Bronchial epithelial cell (primary cell): ENCODE measurements around the gene PLEKHG4. TPM values are rescaled to one million over a fixed set of nuclear protein-coding genes. Genes with fewer than 3 reads are reported as not detected.
A peak's percentile ranks its signal among the peaks of the same experiment; 100 is the strongest.

Experiments
- DNase-seq: peaks from one replicate; pipeline ENCODE4 v3.0.0-alpha.2; 2010; ENCODE audit warnings: low read depth
- FAIRE-seq: peaks from 2 replicates; lab custom pipeline; 2011; peaks lifted over from hg19 to GRCh38; lab: Jason Lieb, UNC
- H3K27me3 ChIP-seq: 2 replicates; pipeline ENCODE4 v1.5.1; 2011; ENCODE audit warnings: low read length; ENCODE audit not compliant: control insufficient read depth, insufficient read depth
- H3K36me3 ChIP-seq: 2 replicates; pipeline ENCODE4 v1.5.1; 2011; ENCODE audit warnings: low read length; ENCODE audit not compliant: control insufficient read depth, insufficient read depth
- H3K4me3 ChIP-seq: 2 replicates; pipeline ENCODE4 v1.5.1; 2011; ENCODE audit warnings: mild to moderate bottlenecking, low read depth, low read length, control low read depth
- CTCF ChIP-seq: IDR thresholded peaks from 2 replicates; pipeline ENCODE4 v1.5.1; 2011; ENCODE audit warnings: mild to moderate bottlenecking, moderate library complexity, low read length, control low read depth, inconsistent platforms; ENCODE audit not compliant: insufficient read depth, severe bottlenecking
- total RNA-seq: library from RNA; depleted of rRNA; stranded (reverse); fragments of >200 nt; gene quantifications from 2 replicates; pipeline ENCODE4 v1.2.1, GENCODE V29; 2014

The PLEKHG4 gene
- total RNA-seq, 1 donor from 2014 or later: 11.6 TPM

GRCh38 chr16:67268136-67268579 is 11.2 kb upstream of the PLEKHG4 start:
- FAIRE-seq (no peak), DNase-seq (peak; percentile 77)
- Histone ChIP-seq H3K36me3 (no peaks in the 10 kb centered on the region), H3K4me3 (no peak overlapping the region), H3K27me3 (no peaks in the 10 kb centered on the region)
- no peak for TF ChIP-seq CTCF

GRCh38 chr16:67269766-67270165 is 9.6 kb upstream of the PLEKHG4 start:
- no peak for FAIRE-seq
- Histone ChIP-seq H3K36me3 (no peaks in the 10 kb centered on the region), H3K4me3 (no peak overlapping the region), H3K27me3 (no peaks in the 10 kb centered on the region)
- TF ChIP-seq CTCF: no peak
- peak; percentile 46 for DNase-seq

- no peak overlapping the region for H3K4me3 ChIP-seq
- no peaks in the 10 kb centered on the region for H3K36me3 ChIP-seq
- no peak for FAIRE-seq
- no peak for TF ChIP-seq CTCF
- H3K27me3 ChIP-seq: no peaks in the 10 kb centered on the region
- no peak for DNase-seq
Measured at GRCh38 chr16:67270931-67271338, 8.4 kb upstream of the PLEKHG4 start.

- FAIRE-seq (no peak), DNase-seq (no peak)
- Histone ChIP-seq H3K36me3 (peaks cover 1% of the 10 kb centered on the region), H3K4me3 (no peak overlapping the region), H3K27me3 (no peaks in the 10 kb centered on the region)
- TF ChIP-seq CTCF: no peak
Measured at GRCh38 chr16:67271446-67271845, 7.9 kb upstream of the PLEKHG4 start.

GRCh38 chr16:67275321-67275720 is 4.0 kb upstream of the PLEKHG4 start:
- H3K27me3 ChIP-seq: no peaks in the 10 kb centered on the region
- H3K36me3 ChIP-seq: peaks cover 2% of the 10 kb centered on the region
- no peak for FAIRE-seq
- H3K4me3 ChIP-seq: no peak overlapping the region
- no peak for DNase-seq
- TF ChIP-seq CTCF: no peak
